Medulla oblongata (tissue), 1 donor: ENCODE measurements around the gene AK6.
"Not testable (repeated sequence)": the region's sequence is repeated elsewhere in the genome, so short reads cannot be mapped to it uniquely, and the experiment has no call there.

Experiments used
- DNase-seq: peaks from one replicate; pipeline ENCODE4 v3.0.0-alpha.2; 2015; ENCODE audit errors: extremely low spot score

The AK6 gene

GRCh38 chr5:69335341-69335935 lies 33.9 kb downstream of the AK6 start:
- DNase-seq, result no peak

- DNase-seq, result peak; percentile 87
Measured at GRCh38 chr5:69334793-69335268, 34.5 kb downstream of the AK6 start.

DNA sequence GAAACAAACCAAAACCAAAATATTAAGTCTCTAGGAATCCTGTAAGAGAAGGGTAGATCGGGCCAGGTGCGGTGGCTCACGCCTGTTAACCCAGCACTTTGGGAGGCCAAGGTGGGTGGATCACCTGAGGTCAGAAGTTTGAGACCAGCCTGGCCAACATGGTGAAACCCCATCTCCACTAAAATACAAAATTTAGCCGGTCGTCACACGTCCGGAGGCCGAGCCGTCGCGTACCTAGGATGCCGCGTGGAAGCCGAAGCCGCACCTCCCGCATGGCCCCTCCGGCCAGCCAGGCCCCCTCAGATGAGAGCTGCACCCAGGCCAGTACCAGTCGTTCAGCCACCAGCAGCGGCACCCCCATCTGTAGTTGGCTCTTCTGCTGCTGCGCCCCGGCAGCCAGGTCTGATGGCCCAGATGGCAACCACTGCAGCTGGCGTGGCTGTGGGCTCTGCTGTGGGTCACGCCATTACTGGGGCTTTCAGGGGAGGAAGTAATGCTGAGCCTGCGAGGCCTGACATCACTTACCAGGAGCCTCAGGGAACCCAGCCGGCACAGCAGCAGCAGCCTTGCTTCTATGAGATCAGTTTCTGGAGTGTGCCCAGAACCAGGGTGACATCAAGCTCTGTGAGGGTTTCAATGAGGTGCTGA lies 35.5 kb downstream of the AK6 start:
- DNase-seq, result not testable (repeated sequence)

DNA sequence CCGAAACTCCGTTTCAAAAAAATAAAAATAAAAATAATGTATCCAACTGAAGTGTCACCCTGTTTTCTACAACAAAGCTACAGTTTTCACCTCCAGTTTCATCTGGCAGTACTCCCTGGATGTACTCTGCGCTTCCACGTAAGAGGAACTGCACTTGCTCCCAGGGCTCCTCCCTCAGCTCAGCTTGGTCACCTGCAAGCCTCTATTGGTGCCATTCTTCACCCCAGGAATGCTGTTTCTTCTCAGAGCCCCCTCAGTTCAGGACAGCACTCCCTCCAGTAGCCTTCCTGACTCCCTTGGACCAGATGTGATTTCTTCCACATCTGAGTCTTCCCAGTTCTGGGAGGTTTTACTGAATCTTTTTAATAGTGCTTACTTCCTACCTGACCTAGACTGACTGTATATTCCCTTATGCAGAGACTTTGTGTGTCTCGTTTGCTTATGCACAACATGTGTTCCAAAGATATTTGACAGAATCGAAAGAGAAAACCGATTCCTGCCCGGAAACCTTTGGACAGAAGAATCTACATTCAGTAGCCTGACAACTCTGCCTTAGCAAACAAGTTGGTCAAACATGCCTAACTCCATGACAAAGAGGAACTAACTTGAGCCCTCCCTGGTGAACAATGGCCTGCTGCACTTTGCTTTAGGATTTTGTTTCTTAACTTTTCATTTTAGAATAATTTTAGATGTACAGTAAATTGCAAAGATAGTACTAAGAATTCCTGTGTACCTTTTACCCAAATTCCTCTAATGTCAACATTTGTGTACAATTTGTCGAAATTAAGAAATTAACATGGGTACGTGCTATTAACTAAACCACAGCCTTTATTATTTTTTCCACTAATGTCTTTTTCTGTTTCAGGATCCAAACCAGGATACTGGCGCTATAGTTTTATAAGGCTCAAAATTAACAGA lies 37.5 kb downstream of the AK6 start:
- peak; percentile 21 for DNase-seq

DNA sequence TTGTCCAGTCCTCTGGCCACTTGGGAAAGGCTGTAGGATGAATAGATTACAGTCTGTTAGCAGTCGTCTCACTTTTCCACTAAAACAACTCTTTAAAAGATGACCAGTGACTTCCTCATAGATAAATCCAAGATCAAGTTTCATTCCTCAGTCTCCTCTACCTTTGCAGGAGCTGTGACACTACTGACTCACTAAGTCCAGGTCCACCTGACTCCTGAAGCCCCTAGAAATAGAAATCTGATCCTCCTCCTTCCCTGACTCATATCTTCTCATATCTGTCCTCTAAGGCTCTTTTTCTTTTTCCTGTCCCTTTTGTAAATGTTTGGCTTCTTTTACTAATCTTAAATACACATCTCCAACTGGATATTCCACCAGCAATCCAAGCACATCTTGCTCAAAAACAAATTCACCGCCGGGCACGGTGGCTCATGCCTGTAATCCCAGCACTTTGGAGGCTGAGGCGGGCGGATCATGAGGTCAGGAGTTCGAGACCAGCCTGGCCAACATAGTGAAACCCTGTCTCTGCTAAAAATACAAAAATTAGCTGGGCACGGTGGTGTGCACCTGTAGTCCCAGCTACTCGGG lies 39.3 kb downstream of the AK6 start:
- no peak for DNase-seq

- no peak for DNase-seq
Measured at GRCh38 chr5:69326365-69326764, 43.0 kb downstream of the AK6 start.

DNA sequence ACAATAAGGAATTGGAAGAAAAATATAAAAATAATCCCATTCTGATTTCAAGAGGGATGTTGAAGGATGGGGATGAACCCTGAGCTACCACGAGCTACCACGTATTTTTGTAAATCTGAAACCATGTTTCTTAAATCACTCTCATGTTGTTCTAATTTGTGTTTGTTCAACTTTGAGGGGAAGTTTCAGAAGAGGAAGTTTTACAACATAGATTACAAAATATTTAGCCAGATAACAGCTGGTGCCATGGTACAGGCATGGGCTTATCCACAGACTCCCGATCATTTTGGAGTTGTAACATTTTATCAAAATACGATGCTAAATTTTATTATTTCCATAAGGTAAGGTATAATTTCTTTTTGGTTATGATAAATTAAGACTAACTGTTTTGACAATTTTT lies 51.9 kb downstream of the AK6 start:
- DNase-seq, result no peak

- DNase-seq, result no peak
Measured at GRCh38 chr5:69315972-69316371, 53.3 kb downstream of the AK6 start.

DNA sequence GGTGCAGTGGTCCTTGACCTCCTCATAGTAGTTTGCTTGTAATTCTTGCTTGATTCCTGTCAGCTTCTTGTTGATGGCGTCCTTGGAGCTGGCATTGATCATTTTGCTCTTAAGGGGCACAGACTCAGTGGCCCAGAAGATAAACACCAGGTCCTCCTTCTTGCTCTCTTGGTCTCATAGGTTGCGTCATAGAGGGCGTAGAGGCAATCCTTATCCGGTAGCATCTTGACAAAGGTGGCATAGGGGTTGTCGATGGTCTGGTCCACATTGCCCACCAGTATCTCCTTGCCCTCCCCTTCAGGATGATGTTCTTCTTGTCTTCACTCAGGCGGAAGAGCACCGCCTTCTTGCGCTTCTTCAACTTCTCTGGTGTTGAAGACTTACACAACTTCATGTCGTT lies 55.9 kb downstream of the AK6 start:
- DNase-seq, result no peak

- no peak for DNase-seq
Measured at GRCh38 chr5:69312459-69313160, 56.7 kb downstream of the AK6 start.

GRCh38 chr5:69309380-69309779 lies 59.9 kb downstream of the AK6 start:
- DNase-seq, result no peak

- DNase-seq, result no peak
Measured at GRCh38 chr5:69308046-69308553, 61.2 kb downstream of the AK6 start.

DNA sequence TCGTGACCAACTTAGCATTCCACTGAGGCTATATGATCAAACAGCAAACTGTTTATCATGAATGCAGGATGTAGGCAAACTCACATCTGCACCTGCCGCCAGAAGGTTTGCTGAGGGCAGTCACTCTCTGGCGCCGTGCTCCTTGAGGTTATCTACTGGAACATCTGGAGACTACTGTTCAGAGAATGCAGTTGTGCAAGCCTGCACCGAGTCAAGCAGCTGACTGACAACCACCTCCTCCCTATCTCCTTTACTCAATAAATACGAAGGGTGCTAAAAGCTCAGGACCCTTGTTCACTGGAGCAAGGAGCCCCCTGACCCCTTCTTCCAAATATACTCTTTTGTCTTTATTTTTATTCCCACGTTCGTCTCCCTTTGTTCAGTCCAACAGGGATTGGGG lies 63.8 kb downstream of the AK6 start:
- no peak for DNase-seq
